Activated CD4-positive, alpha-beta memory T cell treated with anti-CD3 and anti-CD28 coated beads for 36 hours (primary cell): Measurements from ENCODE around the gene RHBDD1. TPM values are rescaled to one million over a fixed set of nuclear protein-coding genes. Genes with fewer than 3 reads are reported as not detected.

ENCODE experiments used
- CTCF ChIA-PET: fragments of 350-600 bp; sonication (Branson Sonifier 250); formaldehyde crosslinking; loops from one replicate; lab custom pipeline; 2021; ENCODE audit warnings: antibody characterized with exemption, inconsistent platforms; lab: Charles Lee
- POLR2A ChIA-PET: fragments of 350-600 bp; sonication (Branson Sonifier 250); formaldehyde crosslinking; loops from one replicate; lab custom pipeline; 2021; ENCODE audit warnings: antibody characterized with exemption; lab: Charles Lee
- DNase-seq: peaks from one replicate; pipeline ENCODE4 v3.0.0-alpha.2; 2020
- H3K27ac Mint-ChIP-seq: one replicate; pipeline ENCODE4 v1.8.0; 2021; ENCODE audit warnings: mixed read lengths
- H3K27me3 Mint-ChIP-seq: one replicate; pipeline ENCODE4 v1.8.0; 2021; ENCODE audit warnings: mixed read lengths
- H3K36me3 Mint-ChIP-seq: one replicate; pipeline ENCODE4 v1.8.0; 2021; ENCODE audit warnings: mixed read lengths
- H3K4me1 Mint-ChIP-seq: one replicate; pipeline ENCODE4 v1.8.0; 2021; ENCODE audit warnings: low read depth, mixed read lengths
- H3K4me3 Mint-ChIP-seq: one replicate; pipeline ENCODE4 v1.8.0; 2021; ENCODE audit warnings: mild to moderate bottlenecking, mixed read lengths
- H3K9me3 Mint-ChIP-seq: one replicate; pipeline ENCODE4 v1.8.0; 2021; ENCODE audit warnings: mixed read lengths
- intact Hi-C: fragments of 100-400 bp; cut with micrococcal nuclease; formaldehyde crosslinking; loops from one replicate; pipeline ENCODE4 v1.15.1; 2023
- total RNA-seq, 2 experiments: library from RNA; stranded (reverse); gene quantifications; one replicate each; pipeline ENCODE4 v1.2.3, GENCODE V29; 2021

RHBDD1 gene
- total RNA-seq, 2 experiments from 2014 or later, result 38.0 to 41.1 TPM

- H3K4me3 Mint-ChIP-seq, result no peak overlapping the region
- ChIA-PET CTCF (interaction anchor here (0.8 kb wide), 1 partner anchor 9 kb away, joined by 3 read pairs; no protein-coding TSS in a partner anchor), POLR2A (interaction anchor here (1.0 kb wide), 1 partner anchor 41 kb away, joined by 4 read pairs; no protein-coding TSS in a partner anchor)
- no peak for DNase-seq
- H3K9me3 Mint-ChIP-seq, result no peaks in the 10 kb centered on the region
- intact Hi-C loops, result loop anchor here (5.0 to 10.0 kb wide), 3 partner anchors 57 to 1869 kb away; partner anchors contain the start of gene MFF
- no peak overlapping the region for H3K27ac Mint-ChIP-seq
- peaks cover 3% of the 10 kb centered on the region for H3K36me3 Mint-ChIP-seq
- H3K27me3 Mint-ChIP-seq, result no peaks in the 10 kb centered on the region
- peaks cover 29% of the 10 kb centered on the region for H3K4me1 Mint-ChIP-seq
Observed at GRCh38 chr2:226794196-226794661, 41.6 kb upstream of the RHBDD1 start.

- H3K4me3 Mint-ChIP-seq, result no peak overlapping the region
- H3K27me3 Mint-ChIP-seq, result no peaks in the 10 kb centered on the region
- no peaks in the 10 kb centered on the region for H3K9me3 Mint-ChIP-seq
- peaks cover 3% of the 10 kb centered on the region for H3K36me3 Mint-ChIP-seq
- ChIA-PET POLR2A (interaction anchor here (1.0 kb wide), 1 partner anchor 41 kb away, joined by 4 read pairs; no protein-coding TSS in a partner anchor), CTCF (no interaction called here)
- intact Hi-C loops, result loop anchor here (5.0 to 10.0 kb wide), 3 partner anchors 57 to 1870 kb away; partner anchors contain the start of gene MFF
- H3K4me1 Mint-ChIP-seq, result peaks cover 29% of the 10 kb centered on the region
- DNase-seq, result no peak
- no peak overlapping the region for H3K27ac Mint-ChIP-seq
Observed at GRCh38 chr2:226794751-226795171, 41.1 kb upstream of the RHBDD1 start.

- peaks cover 3% of the 10 kb centered on the region for H3K36me3 Mint-ChIP-seq
- intact Hi-C loops, result loop anchor here (10.0 kb wide), 1 partner anchor 1871 kb away; no protein-coding TSS in a partner anchor
- no peaks in the 10 kb centered on the region for H3K27me3 Mint-ChIP-seq
- CTCF ChIA-PET, result interaction anchor here (0.6 kb wide), 1 partner anchor 311 kb away, joined by 3 read pairs; no protein-coding TSS in a partner anchor
- no peak for DNase-seq
- POLR2A ChIA-PET, result no interaction called here
- H3K9me3 Mint-ChIP-seq, result no peaks in the 10 kb centered on the region
- peaks cover 33% of the 10 kb centered on the region for H3K4me1 Mint-ChIP-seq
- no peak overlapping the region for H3K27ac Mint-ChIP-seq
- no peak overlapping the region for H3K4me3 Mint-ChIP-seq
Observed at GRCh38 chr2:226795281-226796011, 40.4 kb upstream of the RHBDD1 start.

- Mint-ChIP-seq H3K4me1 (peaks cover 33% of the 10 kb centered on the region), H3K36me3 (no peaks in the 10 kb centered on the region)
- POLR2A ChIA-PET, result no interaction called here
Observed at GRCh38 chr2:226796012-226796839, 39.6 kb upstream of the RHBDD1 start.

GRCh38 chr2:226796840-226797288 is 39.0 kb upstream of the RHBDD1 start:
- Mint-ChIP-seq H3K4me3 (no peak overlapping the region), H3K4me1 (peaks cover 36% of the 10 kb centered on the region), H3K27ac (no peak overlapping the region), H3K9me3 (no peaks in the 10 kb centered on the region), H3K36me3 (no peaks in the 10 kb centered on the region), H3K27me3 (peaks cover 5% of the 10 kb centered on the region)
- DNase-seq, result peak; percentile 13
- CTCF ChIA-PET, result interaction anchor here (0.9 kb wide), 1 partner anchor 10 kb away, joined by 3 read pairs; no protein-coding TSS in a partner anchor
- POLR2A ChIA-PET, result no interaction called here
- intact Hi-C loops, result loop anchor here (10.0 kb wide), 1 partner anchor 1872 kb away; no protein-coding TSS in a partner anchor

More at GRCh38 chr2:226796012-226796839, 39.6 kb upstream of the RHBDD1 start:
- H3K9me3 Mint-ChIP-seq, result no peaks in the 10 kb centered on the region
- no peak for DNase-seq
- H3K4me3 Mint-ChIP-seq, result no peak overlapping the region
- CTCF ChIA-PET, result interaction anchor here (0.9 kb wide), 1 partner anchor 9 kb away, joined by 3 read pairs; no protein-coding TSS in a partner anchor
- peaks cover 2% of the 10 kb centered on the region for H3K27me3 Mint-ChIP-seq
- no peak overlapping the region for H3K27ac Mint-ChIP-seq
- intact Hi-C loops, result loop anchor here (10.0 kb wide), 1 partner anchor 1871 kb away; no protein-coding TSS in a partner anchor

- intact Hi-C loops, result loop anchor here (10.0 kb wide), 1 partner anchor 1873 kb away; no protein-coding TSS in a partner anchor
- POLR2A ChIA-PET, result interaction anchor here (2.4 kb wide), 1 partner anchor 38 kb away, joined by 11 read pairs; the partner anchor contains the start of gene RHBDD1
Observed at GRCh38 chr2:226797289-226797988, 38.4 kb upstream of the RHBDD1 start.

GRCh38 chr2:226797989-226798421 is 37.8 kb upstream of the RHBDD1 start:
- POLR2A ChIA-PET, result interaction anchor here (2.4 kb wide), 1 partner anchor 38 kb away, joined by 11 read pairs; the partner anchor contains the start of gene RHBDD1
- no peak for DNase-seq
- CTCF ChIA-PET, result interaction anchor here (0.6 to 6.5 kb wide), 4 partner anchors 8 to 582 kb away, joined by 3 to 53 read pairs (median 11); no protein-coding TSS in a partner anchor
- H3K4me3 Mint-ChIP-seq, result peak overlapping the region; percentile 77
- H3K9me3 Mint-ChIP-seq, result no peaks in the 10 kb centered on the region
- peaks cover 6% of the 10 kb centered on the region for H3K27me3 Mint-ChIP-seq
- no peaks in the 10 kb centered on the region for H3K36me3 Mint-ChIP-seq
- peaks cover 33% of the 10 kb centered on the region for H3K4me1 Mint-ChIP-seq
- H3K27ac Mint-ChIP-seq, result no peak overlapping the region
- intact Hi-C loops, result loop anchor here (10.0 kb wide), 1 partner anchor 1873 kb away; no protein-coding TSS in a partner anchor

More at GRCh38 chr2:226797289-226797988, 38.4 kb upstream of the RHBDD1 start:
- Mint-ChIP-seq H3K36me3 (no peaks in the 10 kb centered on the region), H3K4me1 (peaks cover 33% of the 10 kb centered on the region), H3K27me3 (peaks cover 5% of the 10 kb centered on the region), H3K4me3 (peak overlapping the region; percentile 26), H3K27ac (no peak overlapping the region), H3K9me3 (no peaks in the 10 kb centered on the region)
- CTCF ChIA-PET, result interaction anchor here (0.9 to 6.5 kb wide), 3 partner anchors 8 to 582 kb away, joined by 3 to 53 read pairs (median 19); no protein-coding TSS in a partner anchor
- DNase-seq, result no peak

GRCh38 chr2:226798422-226799210 is 37.2 kb upstream of the RHBDD1 start:
- no peaks in the 10 kb centered on the region for H3K9me3 Mint-ChIP-seq
- no peaks in the 10 kb centered on the region for H3K36me3 Mint-ChIP-seq
- H3K4me3 Mint-ChIP-seq, result peak overlapping the region; percentile 77
- CTCF ChIA-PET, result interaction anchor here (0.6 to 6.5 kb wide), 11 partner anchors 9 to 813 kb away, joined by 3 to 53 read pairs (median 3); no protein-coding TSS in a partner anchor
- H3K4me1 Mint-ChIP-seq, result peaks cover 30% of the 10 kb centered on the region
- peaks cover 9% of the 10 kb centered on the region for H3K27me3 Mint-ChIP-seq
- intact Hi-C loops, result loop anchor here (1.0 to 10.0 kb wide), 3 partner anchors 7 to 1874 kb away; partner anchors contain the start of gene RHBDD1
- POLR2A ChIA-PET, result interaction anchor here (2.4 kb wide), 1 partner anchor 37 kb away, joined by 11 read pairs; the partner anchor contains the start of gene RHBDD1
- peak; percentile 50 for DNase-seq
- no peak overlapping the region for H3K27ac Mint-ChIP-seq

GRCh38 chr2:226799211-226799975 is 36.5 kb upstream of the RHBDD1 start, which contains the start of gene IRS1:
IRS1 (minus strand) TSS chr2:226799820; CDS start chr2:226798738, 1,082 bp downstream.
- peaks cover 24% of the 10 kb centered on the region for H3K4me1 Mint-ChIP-seq
- intact Hi-C loops, result loop anchor here (1.0 to 10.0 kb wide), 3 partner anchors 8 to 1875 kb away; partner anchors contain the start of gene RHBDD1
- peak within 1 kb of the TSS; percentile 80 for H3K4me3 Mint-ChIP-seq
- no peaks in the 10 kb centered on the region for H3K9me3 Mint-ChIP-seq
- H3K27ac Mint-ChIP-seq, result peak within 1 kb of the TSS; percentile 38
- ChIA-PET CTCF (interaction anchor here (0.6 to 6.5 kb wide), 21 partner anchors 10 to 1137 kb away, joined by 3 to 53 read pairs (median 4); no protein-coding TSS in a partner anchor), POLR2A (interaction anchor here (0.9 to 2.4 kb wide), 3 partner anchors 10 to 63 kb away, joined by 3 to 11 read pairs (median 3); partner anchors contain the start of gene RHBDD1)
- peak; percentile 74 for DNase-seq
- H3K36me3 Mint-ChIP-seq, result no peaks in the 10 kb centered on the region
- H3K27me3 Mint-ChIP-seq, result peaks cover 13% of the 10 kb centered on the region
